CD4-positive, alpha-beta T cell (primary cell): ENCODE results near the gene BICC1. TPM values are rescaled to one million over a fixed set of nuclear protein-coding genes. Genes with fewer than 3 reads are reported as not detected.

Experiments
- ATAC-seq: fragments of 200-7000 bp; cut with Tn5 transposase; one replicate; pipeline ENCODE4 v1.10.0; 2022; ENCODE audit warnings: mild to moderate bottlenecking; ENCODE audit not compliant: poor library complexity
- CTCF ChIA-PET: fragments of 350-600 bp; sonication (Branson Sonifier 250); formaldehyde crosslinking; loops from one replicate; lab custom pipeline; 2021; ENCODE audit warnings: antibody characterized with exemption, inconsistent platforms; lab: Charles Lee
- POLR2A ChIA-PET: fragments of 350-600 bp; sonication (Branson Sonifier 250); formaldehyde crosslinking; loops from one replicate; lab custom pipeline; 2021; ENCODE audit warnings: antibody characterized with exemption, inconsistent platforms; lab: Charles Lee
- DNase-seq, 14 experiments: peaks; one replicate each; pipeline ENCODE4 v3.0.0-alpha.2; 2013 to 2020; ENCODE audit warnings: mixed read lengths in 2 of 14
- H3K27ac ChIP-seq, 2 donors: one replicate each; pipeline versions ENCODE4 v1.5.1 to v1.7.0; 2013; ENCODE audit warnings: low read length in 2 of 2, low read depth in 1 of 2, mild to moderate bottlenecking in 1 of 2
- H3K27me3 ChIP-seq, 2 experiments: 1 replicate in 1 of 2; 2 replicates in 1 of 2; pipeline versions ENCODE4 v1.6.1 to v1.7.0; 2013; ENCODE audit warnings: low read length in 2 of 2, control low read depth in 1 of 2, mild to moderate bottlenecking in 1 of 2, moderate library complexity in 1 of 2; ENCODE audit not compliant: insufficient read depth in 2 of 2, control insufficient read depth in 1 of 2
- H3K36me3 ChIP-seq: one replicate; pipeline ENCODE4 v1.6.1; 2013; ENCODE audit warnings: low read length, control low read depth; ENCODE audit not compliant: insufficient read depth
- H3K4me1 ChIP-seq: one replicate; pipeline ENCODE4 v1.6.1; 2013; ENCODE audit warnings: low read length, control low read depth; ENCODE audit not compliant: insufficient read depth
- H3K4me3 ChIP-seq: one replicate; pipeline ENCODE4 v1.5.1; 2013; ENCODE audit warnings: mild to moderate bottlenecking, low read length, moderate library complexity
- H3K9me3 ChIP-seq, 2 experiments: 1 replicate in 1 of 2; 2 replicates in 1 of 2; pipeline versions ENCODE4 v1.6.1 to v1.7.0; 2013; ENCODE audit warnings: low read length in 2 of 2, mild to moderate bottlenecking in 2 of 2, control low read depth in 1 of 2, moderate library complexity in 1 of 2; ENCODE audit not compliant: control insufficient read depth in 1 of 2, insufficient read depth in 1 of 2
- H3K27ac Mint-ChIP-seq: one replicate; pipeline ENCODE4 v1.8.0; 2020; ENCODE audit warnings: mixed read lengths
- H3K27me3 Mint-ChIP-seq: one replicate; pipeline ENCODE4 v1.8.0; 2021; ENCODE audit warnings: mixed read lengths
- H3K36me3 Mint-ChIP-seq: one replicate; pipeline ENCODE4 v1.8.0; 2021; ENCODE audit warnings: low read depth, mixed read lengths
- H3K4me1 Mint-ChIP-seq: one replicate; pipeline ENCODE4 v1.8.0; 2021; ENCODE audit warnings: low read depth, mixed read lengths
- H3K4me3 Mint-ChIP-seq: one replicate; pipeline ENCODE4 v1.8.0; 2020; ENCODE audit warnings: mild to moderate bottlenecking, mixed read lengths
- H3K9me3 Mint-ChIP-seq: one replicate; pipeline ENCODE4 v1.8.0; 2020; ENCODE audit warnings: mixed read lengths
- CTCF ChIP-seq: fragments of 200-600 bp; IDR thresholded peaks from one replicate; pipeline ENCODE4 v1.8.0; 2022; ENCODE audit warnings: antibody characterized with exemption, mild to moderate bottlenecking
- intact Hi-C, 2 experiments: fragments of 100-400 bp; cut with DNase I in 1 of 2; cut with micrococcal nuclease in 1 of 2; formaldehyde crosslinking; loops; one replicate each; pipeline versions ENCODE4 v1.15.1 to v1.9.0; 2023 to 2025; cut with DNase I, micrococcal nuclease
- total RNA-seq, 174 experiments: library from RNA in 2 of 174; stranded (reverse) in 2 of 174; gene quantifications; one replicate each; pipeline ENCODE4 v1.2.3 and lab custom pipeline; 2021 to 2026

Gene BICC1
- total RNA-seq, 2 experiments from 2014 or later, result not detected

GRCh38 chr10:58546137-58546536, 33.5 kb downstream of the BICC1 start:
- CTCF ChIA-PET, result no interaction called here
- no peaks in the 10 kb centered on the region for H3K9me3 Mint-ChIP-seq
- no peak overlapping the region for H3K4me3 ChIP-seq

GRCh38 chr10:58546722-58547445, 34.2 kb downstream of the BICC1 start:
- H3K9me3 ChIP-seq, result no peaks in the 10 kb centered on the region
- Mint-ChIP-seq H3K9me3 (no peaks in the 10 kb centered on the region), H3K27me3 (no peaks in the 10 kb centered on the region), H3K36me3 (no peaks in the 10 kb centered on the region), H3K27ac (no peak overlapping the region), H3K4me3 (no peak overlapping the region), H3K4me1 (no peaks in the 10 kb centered on the region)
- TF ChIP-seq CTCF, result no peak
- no peak overlapping the region for H3K27ac ChIP-seq
- H3K4me1 ChIP-seq, result no peaks in the 10 kb centered on the region
- no peaks in the 10 kb centered on the region for H3K36me3 ChIP-seq
- H3K4me3 ChIP-seq, result no peak overlapping the region
- intact Hi-C loops, result no loop called here
- CTCF ChIA-PET, result no interaction called here
- DNase-seq (no peak), ATAC-seq (no peak)
- H3K27me3 ChIP-seq, result no peaks in the 10 kb centered on the region
- POLR2A ChIA-PET, result no interaction called here

More at GRCh38 chr10:58546137-58546536, 33.5 kb downstream of the BICC1 start:
- H3K27ac Mint-ChIP-seq, result no peak overlapping the region
- no peak for TF ChIP-seq CTCF
- H3K4me1 Mint-ChIP-seq, result no peaks in the 10 kb centered on the region
- Histone ChIP-seq H3K4me1 (no peaks in the 10 kb centered on the region), H3K27me3 (no peaks in the 10 kb centered on the region), H3K27ac (no peak overlapping the region), H3K36me3 (no peaks in the 10 kb centered on the region), H3K9me3 (no peaks in the 10 kb centered on the region)
- POLR2A ChIA-PET, result no interaction called here
- intact Hi-C loops, result no loop called here
- no peak for DNase-seq
- ATAC-seq, result no peak
- H3K27me3 Mint-ChIP-seq, result no peaks in the 10 kb centered on the region
- no peaks in the 10 kb centered on the region for H3K36me3 Mint-ChIP-seq
- H3K4me3 Mint-ChIP-seq, result no peak overlapping the region

- Histone ChIP-seq H3K4me1 (no peaks in the 10 kb centered on the region), H3K4me3 (no peak overlapping the region), H3K36me3 (no peaks in the 10 kb centered on the region), H3K9me3 (no peaks in the 10 kb centered on the region), H3K27ac (no peak overlapping the region), H3K27me3 (no peaks in the 10 kb centered on the region)
- intact Hi-C loops, result no loop called here
- no peak for TF ChIP-seq CTCF
- DNase-seq (no peak), ATAC-seq (no peak)
- no peaks in the 10 kb centered on the region for H3K4me1 Mint-ChIP-seq
- no peak overlapping the region for H3K4me3 Mint-ChIP-seq
- no peaks in the 10 kb centered on the region for H3K27me3 Mint-ChIP-seq
- no peaks in the 10 kb centered on the region for H3K36me3 Mint-ChIP-seq
- no peak overlapping the region for H3K27ac Mint-ChIP-seq
- peaks cover under 1% of the 10 kb centered on the region for H3K9me3 Mint-ChIP-seq
- CTCF ChIA-PET, result no interaction called here
- POLR2A ChIA-PET, result no interaction called here
These were observed 35.3 kb downstream of the BICC1 start for GRCh38 chr10:58547963-58548362.
